Measurements from ENCODE around the gene HTR2B.

HTR2B gene

DNA sequence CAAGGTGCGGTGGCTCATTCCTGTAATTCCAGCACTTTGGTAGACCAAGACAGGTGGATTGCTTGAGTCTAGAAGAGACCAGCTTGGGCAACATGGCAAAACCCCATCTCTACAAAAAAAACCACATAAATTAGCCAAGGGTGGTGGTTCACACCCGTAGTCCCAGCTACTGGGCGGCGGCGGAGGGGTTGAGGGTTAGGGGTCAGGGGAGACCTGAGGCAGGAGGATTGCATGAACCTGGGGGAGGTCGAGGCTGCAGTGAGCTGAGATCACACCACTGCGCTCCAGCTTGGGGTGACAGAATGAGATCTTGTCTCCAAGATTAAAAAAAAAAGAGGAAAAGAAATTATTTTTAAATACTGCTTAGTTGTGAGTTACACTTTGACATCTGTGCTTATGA lies 1.3 kb upstream of the HTR2B start:
- Mint-ChIP-seq H3K9me3 (no peaks in the 10 kb centered on the region), H3K4me3 (no peak overlapping the region), H3K27ac (no peak overlapping the region), H3K27me3 (ENCODE audit: low read depth) (no peaks in the 10 kb centered on the region), H3K36me3 (ENCODE audit: low read depth) (no peaks in the 10 kb centered on the region), H3K4me1 (peaks cover 61% of the 10 kb centered on the region)
- TF ChIP-seq, protein P1, sequence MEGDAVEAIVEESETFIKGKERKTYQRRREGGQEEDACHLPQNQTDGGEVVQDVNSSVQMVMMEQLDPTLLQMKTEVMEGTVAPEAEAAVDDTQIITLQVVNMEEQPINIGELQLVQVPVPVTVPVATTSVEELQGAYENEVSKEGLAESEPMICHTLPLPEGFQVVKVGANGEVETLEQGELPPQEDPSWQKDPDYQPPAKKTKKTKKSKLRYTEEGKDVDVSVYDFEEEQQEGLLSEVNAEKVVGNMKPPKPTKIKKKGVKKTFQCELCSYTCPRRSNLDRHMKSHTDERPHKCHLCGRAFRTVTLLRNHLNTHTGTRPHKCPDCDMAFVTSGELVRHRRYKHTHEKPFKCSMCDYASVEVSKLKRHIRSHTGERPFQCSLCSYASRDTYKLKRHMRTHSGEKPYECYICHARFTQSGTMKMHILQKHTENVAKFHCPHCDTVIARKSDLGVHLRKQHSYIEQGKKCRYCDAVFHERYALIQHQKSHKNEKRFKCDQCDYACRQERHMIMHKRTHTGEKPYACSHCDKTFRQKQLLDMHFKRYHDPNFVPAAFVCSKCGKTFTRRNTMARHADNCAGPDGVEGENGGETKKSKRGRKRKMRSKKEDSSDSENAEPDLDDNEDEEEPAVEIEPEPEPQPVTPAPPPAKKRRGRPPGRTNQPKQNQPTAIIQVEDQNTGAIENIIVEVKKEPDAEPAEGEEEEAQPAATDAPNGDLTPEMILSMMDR (IDR thresholded peaks at IDR 0.05; ENCODE audit: unreplicated experiment in 3 of 3) = no peak

DNA sequence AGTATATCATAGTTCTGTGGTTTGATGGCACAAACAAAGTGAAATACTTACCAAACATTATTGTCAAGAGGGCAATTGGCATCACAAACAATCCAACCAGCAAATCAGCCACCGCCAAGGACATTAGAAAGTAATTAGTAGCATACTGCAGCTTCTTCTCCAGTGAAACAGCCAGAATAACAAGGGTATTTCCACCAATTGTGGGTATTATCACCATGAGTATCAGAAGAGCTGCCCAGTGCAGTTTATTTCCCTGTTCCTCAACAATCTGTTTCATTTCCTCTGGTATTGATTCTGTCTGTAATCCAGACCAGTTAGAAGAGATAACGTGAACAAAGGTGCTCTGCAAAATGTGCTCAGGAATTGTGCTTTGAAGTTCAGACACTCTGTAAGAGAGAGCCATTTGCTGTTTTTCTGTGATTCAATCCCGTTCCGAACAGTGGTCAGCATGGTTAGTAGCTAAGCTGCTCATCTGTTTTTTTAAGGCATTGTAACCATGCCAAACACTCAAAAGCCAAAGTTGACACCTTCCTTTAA lies 1.4 kb downstream of the HTR2B start:
- H3K27me3 Mint-ChIP-seq (ENCODE audit: low read depth) = no peaks in the 10 kb centered on the region
- peak overlapping the region; percentile 77 to 96 (median 79) for H3K27ac Mint-ChIP-seq
- TF ChIP-seq, protein P1 (IDR thresholded peaks at IDR 0.05; ENCODE audit: unreplicated experiment in 3 of 3) = no peak
- H3K4me3 Mint-ChIP-seq = peak overlapping the region; percentile 24 to 84 (median 62)
- no peaks in the 10 kb centered on the region for H3K36me3 Mint-ChIP-seq (ENCODE audit: low read depth)
- no peaks in the 10 kb centered on the region for H3K9me3 Mint-ChIP-seq
- peaks cover 60% of the 10 kb centered on the region for H3K4me1 Mint-ChIP-seq

- Mint-ChIP-seq H3K36me3 (ENCODE audit: low read depth) (peaks cover 6% of the 10 kb centered on the region), H3K4me3 (peak overlapping the region in 2 of 3 experiments; percentile 10 to 57), H3K27ac (peak overlapping the region; percentile 81 to 90 (median 85)), H3K27me3 (ENCODE audit: low read depth) (no peaks in the 10 kb centered on the region), H3K4me1 (peaks cover 54% of the 10 kb centered on the region), H3K9me3 (no peaks in the 10 kb centered on the region)
- TF ChIP-seq, protein P1 (IDR thresholded peaks at IDR 0.05; ENCODE audit: unreplicated experiment in 3 of 3) = no peak
These were observed 6.3 kb downstream of the HTR2B start for GRCh38 chr2:231118614-231118942.

DNA sequence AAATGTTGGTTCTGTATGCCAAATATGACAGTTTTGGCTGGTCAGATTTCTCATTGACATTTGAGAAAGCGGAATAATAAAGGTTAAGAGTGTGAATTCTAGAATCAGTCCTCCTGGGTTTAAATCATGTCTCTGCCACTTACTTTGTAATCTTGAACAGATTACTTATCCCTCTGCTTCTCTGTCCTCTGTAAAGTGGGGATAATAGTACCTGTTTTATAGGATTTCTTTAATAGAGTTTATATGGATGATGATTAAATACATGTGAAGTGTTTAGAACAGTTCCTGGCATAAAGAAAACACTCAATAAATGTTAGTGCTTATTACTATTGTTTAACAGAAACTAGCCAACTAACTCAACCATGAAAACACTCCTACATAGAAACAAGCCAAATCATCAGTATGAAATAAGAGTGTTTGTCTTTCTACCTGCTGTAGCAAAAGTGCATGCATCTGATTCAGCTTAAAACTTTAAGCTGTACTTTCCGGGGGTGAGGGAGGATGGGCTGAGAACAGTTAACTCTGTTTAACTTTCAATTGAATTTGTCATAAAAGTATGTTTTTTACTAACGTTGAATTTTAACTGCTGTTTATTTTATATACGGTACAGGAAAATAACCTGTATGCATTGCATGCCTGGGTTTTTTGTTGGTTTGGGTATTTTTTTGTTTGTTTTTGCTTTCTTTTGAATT lies 6.8 kb downstream of the HTR2B start:
- no peaks in the 10 kb centered on the region for H3K27me3 Mint-ChIP-seq (ENCODE audit: low read depth)
- peaks cover 49% of the 10 kb centered on the region for H3K4me1 Mint-ChIP-seq
- no peaks in the 10 kb centered on the region for H3K9me3 Mint-ChIP-seq
- H3K4me3 Mint-ChIP-seq = peak overlapping the region; percentile 10 to 57 (median 17)
- peaks cover 11% of the 10 kb centered on the region for H3K36me3 Mint-ChIP-seq (ENCODE audit: low read depth)
- TF ChIP-seq, protein P1 (IDR thresholded peaks at IDR 0.05; ENCODE audit: unreplicated experiment in 3 of 3) = no peak
- peak overlapping the region; percentile 81 to 90 (median 85) for H3K27ac Mint-ChIP-seq

- no peak overlapping the region for H3K4me3 Mint-ChIP-seq
- H3K27me3 Mint-ChIP-seq (ENCODE audit: low read depth) = no peaks in the 10 kb centered on the region
- H3K9me3 Mint-ChIP-seq = no peaks in the 10 kb centered on the region
- H3K27ac Mint-ChIP-seq = peak overlapping the region; percentile 81 to 90 (median 85)
- TF ChIP-seq, protein P1 (IDR thresholded peaks at IDR 0.05; ENCODE audit: unreplicated experiment in 3 of 3) = no peak
- H3K36me3 Mint-ChIP-seq (ENCODE audit: low read depth) = peaks cover 17% of the 10 kb centered on the region
- peaks cover 50% of the 10 kb centered on the region for H3K4me1 Mint-ChIP-seq
These were observed 7.7 kb downstream of the HTR2B start for GRCh38 chr2:231117148-231117547.

DNA sequence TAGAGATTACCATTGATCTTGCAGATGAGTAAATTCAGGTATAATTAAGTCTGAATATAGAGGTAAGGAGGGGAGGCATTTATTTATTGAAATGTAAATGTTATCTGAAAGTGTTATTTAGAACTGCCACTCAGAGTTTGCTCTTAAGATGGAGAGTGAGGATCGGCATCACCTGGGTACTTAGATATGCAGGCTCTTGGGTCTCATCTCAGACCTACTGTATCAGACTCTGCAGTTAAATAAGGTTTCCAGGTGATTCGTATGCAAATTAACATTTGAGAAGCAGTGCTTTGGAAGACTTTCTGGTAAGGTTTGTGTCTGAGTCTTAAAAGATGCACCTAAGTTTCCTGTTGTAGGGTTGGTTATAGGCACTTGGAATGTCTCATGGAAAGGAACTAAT lies 9.2 kb downstream of the HTR2B start:
- peak overlapping the region in 1 of 3 experiments; percentile 29 for H3K4me3 Mint-ChIP-seq
- TF ChIP-seq, protein P1 (IDR thresholded peaks at IDR 0.05; ENCODE audit: unreplicated experiment in 3 of 3) = no peak
- H3K36me3 Mint-ChIP-seq (ENCODE audit: low read depth) = peaks cover 31% of the 10 kb centered on the region
- H3K9me3 Mint-ChIP-seq = no peaks in the 10 kb centered on the region
- peak overlapping the region; percentile 46 to 57 (median 51) for H3K27ac Mint-ChIP-seq
- peaks cover 58% of the 10 kb centered on the region for H3K4me1 Mint-ChIP-seq
- no peaks in the 10 kb centered on the region for H3K27me3 Mint-ChIP-seq (ENCODE audit: low read depth)
